ENCODE measurements around the gene CBR1.

Gene CBR1

GRCh38 chr21:36065497-36066036 is 4.3 kb upstream of the CBR1 start:
- H3K27me3 ChIP-seq (ENCODE audit: insufficient read depth, poor library complexity, severe bottlenecking), result no peaks in the 10 kb centered on the region
- no peak overlapping the region for H3K27ac ChIP-seq (replicated peaks)
- no peak overlapping the region for H3K4me3 ChIP-seq (replicated peaks; ENCODE audit: insufficient read depth, low read length)
- TF ChIP-seq POLR2AphosphoS5 (IDR thresholded peaks at IDR 0.05; ENCODE audit: low read depth), result no peak
- TF ChIP-seq SPI1 (IDR thresholded peaks at IDR 0.05; ENCODE audit: borderline replicate concordance, low read depth), result no peak
- TF ChIP-seq CTCF (IDR thresholded peaks at IDR 0.05; ENCODE audit: insufficient read depth, low read length), result no peak
- TF ChIP-seq REST (IDR thresholded peaks at IDR 0.05; ENCODE audit: insufficient replicate concordance, low read depth), result no peak
- TF ChIP-seq GABPA (IDR thresholded peaks at IDR 0.05; ENCODE audit: low read depth), result no peak
- DNase-seq (ENCODE audit: low read depth in 1 of 2, low spot score in 1 of 2), result peak in 1 of 2 experiments; percentile 21

GRCh38 chr21:36068748-36069398 is 951 bp upstream of the CBR1 start:
- no peak for TF ChIP-seq POLR2AphosphoS5 (IDR thresholded peaks at IDR 0.05; ENCODE audit: low read depth)
- TF ChIP-seq GABPA (IDR thresholded peaks at IDR 0.05; ENCODE audit: low read depth), result no peak
- no peak for TF ChIP-seq CTCF (IDR thresholded peaks at IDR 0.05; ENCODE audit: insufficient read depth, low read length)
- no peak for TF ChIP-seq REST (IDR thresholded peaks at IDR 0.05; ENCODE audit: insufficient replicate concordance, low read depth)
- no peak for TF ChIP-seq SPI1 (IDR thresholded peaks at IDR 0.05; ENCODE audit: borderline replicate concordance, low read depth)
- Histone ChIP-seq H3K27ac (replicated peaks) (peak overlapping the region; percentile 50), H3K27me3 (ENCODE audit: insufficient read depth, poor library complexity, severe bottlenecking) (no peaks in the 10 kb centered on the region), H3K4me3 (replicated peaks; ENCODE audit: insufficient read depth, low read length) (no peak overlapping the region)
- DNase-seq (ENCODE audit: low read depth in 1 of 2, low spot score in 1 of 2), result no peak

- no peaks in the 10 kb centered on the region for H3K27me3 ChIP-seq (ENCODE audit: insufficient read depth, poor library complexity, severe bottlenecking)
- no peak overlapping the region for H3K27ac ChIP-seq (replicated peaks)
- no peak overlapping the region for H3K4me3 ChIP-seq (replicated peaks; ENCODE audit: insufficient read depth, low read length)
- TF ChIP-seq CTCF (IDR thresholded peaks at IDR 0.05; ENCODE audit: insufficient read depth, low read length), result no peak
- no peak for DNase-seq (ENCODE audit: low read depth in 1 of 2, low spot score in 1 of 2)
Measured at GRCh38 chr21:36070999-36071398, 1.2 kb downstream of the CBR1 start.
